Activated CD4-positive, alpha-beta T cell treated with anti-CD3 and anti-CD28 coated beads, Interleukin-2, amount 10 ng/mL, durations not matched to agents 24 days and 14 days (primary cell): ENCODE results near the gene TCF20. TPM values are rescaled to one million over a fixed set of nuclear protein-coding genes. Genes with fewer than 3 reads are reported as not detected.
A peak's percentile ranks its signal among the peaks of the same experiment; 100 is the strongest.

Experiments
- DNase-seq: peaks from one replicate; pipeline ENCODE4 v3.0.0; 2022
- H3K27ac Mint-ChIP-seq: one replicate; pipeline ENCODE4 v1.8.0; 2022; ENCODE audit warnings: mild to moderate bottlenecking, mixed read lengths
- H3K27me3 Mint-ChIP-seq: one replicate; pipeline ENCODE4 v1.8.0; 2022; ENCODE audit warnings: mixed read lengths
- H3K36me3 Mint-ChIP-seq: one replicate; pipeline ENCODE4 v1.8.0; 2022; ENCODE audit warnings: low read depth, mild to moderate bottlenecking, mixed read lengths
- H3K4me1 Mint-ChIP-seq: one replicate; pipeline ENCODE4 v1.8.0; 2021; ENCODE audit warnings: mixed read lengths
- H3K4me3 Mint-ChIP-seq: one replicate; pipeline ENCODE4 v1.8.0; 2022; ENCODE audit warnings: mild to moderate bottlenecking, moderate library complexity, mixed read lengths
- H3K9me3 Mint-ChIP-seq: one replicate; pipeline ENCODE4 v1.8.0; 2021; ENCODE audit warnings: mixed read lengths
- intact Hi-C: fragments of 100-400 bp; cut with micrococcal nuclease; formaldehyde crosslinking; loops from one replicate; pipeline ENCODE4 v1.15.1; 2023
- total RNA-seq: library from RNA; stranded (reverse); gene quantifications from 2 replicates; pipeline ENCODE4 v1.2.3, GENCODE V29; 2022

Gene TCF20
- total RNA-seq, 1 donor from 2014 or later, result 85.4 TPM

- peak overlapping the region; percentile 54 for H3K4me3 Mint-ChIP-seq
- H3K27me3 Mint-ChIP-seq, result no peaks in the 10 kb centered on the region
- no peaks in the 10 kb centered on the region for H3K9me3 Mint-ChIP-seq
- DNase-seq, result peak; percentile 55
- peak overlapping the region; percentile 62 for H3K27ac Mint-ChIP-seq
- H3K36me3 Mint-ChIP-seq, result peaks cover 10% of the 10 kb centered on the region
- peaks cover 21% of the 10 kb centered on the region for H3K4me1 Mint-ChIP-seq
- intact Hi-C loops, result no loop called here
These were observed 849 bp upstream of the TCF20 start for GRCh38 chr22:42271191-42271813.

DNA sequence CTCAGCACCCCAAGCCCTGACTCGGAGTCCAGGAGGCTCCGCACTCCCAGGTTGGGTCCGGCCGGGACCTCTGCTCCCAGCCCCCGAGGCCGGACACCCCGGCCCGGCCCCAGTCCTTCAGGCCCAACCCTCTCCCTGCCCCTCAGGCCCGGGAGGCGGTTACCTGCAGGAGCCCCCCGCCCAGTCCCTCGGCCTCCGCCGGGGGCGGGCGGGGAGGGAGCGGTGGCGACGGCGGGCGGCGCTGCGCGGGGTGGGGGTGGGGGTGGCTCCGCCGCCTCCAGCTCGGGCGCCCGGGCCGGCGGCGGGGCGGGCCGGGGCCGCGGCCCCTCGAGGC, 310 bp downstream of the TCF20 start:
- intact Hi-C loops, result no loop called here
- Mint-ChIP-seq H3K4me3 (peak overlapping the region; percentile 97), H3K27ac (peak overlapping the region; percentile 81), H3K9me3 (no peaks in the 10 kb centered on the region), H3K4me1 (peaks cover 24% of the 10 kb centered on the region), H3K27me3 (no peaks in the 10 kb centered on the region), H3K36me3 (peaks cover 12% of the 10 kb centered on the region)
- DNase-seq, result no peak

GRCh38 chr22:42269432-42270175, 849 bp downstream of the TCF20 start:
- Mint-ChIP-seq H3K4me1 (peaks cover 30% of the 10 kb centered on the region), H3K27me3 (no peaks in the 10 kb centered on the region), H3K27ac (peak overlapping the region; percentile 81), H3K36me3 (peaks cover 12% of the 10 kb centered on the region), H3K9me3 (no peaks in the 10 kb centered on the region), H3K4me3 (peak overlapping the region; percentile 97)
- intact Hi-C loops, result loop anchor here (1.0 to 10.0 kb wide), 4 partner anchors 31 to 179 kb away; partner anchors contain the start of gene NDUFA6
- peak; percentile 93 for DNase-seq

DNA sequence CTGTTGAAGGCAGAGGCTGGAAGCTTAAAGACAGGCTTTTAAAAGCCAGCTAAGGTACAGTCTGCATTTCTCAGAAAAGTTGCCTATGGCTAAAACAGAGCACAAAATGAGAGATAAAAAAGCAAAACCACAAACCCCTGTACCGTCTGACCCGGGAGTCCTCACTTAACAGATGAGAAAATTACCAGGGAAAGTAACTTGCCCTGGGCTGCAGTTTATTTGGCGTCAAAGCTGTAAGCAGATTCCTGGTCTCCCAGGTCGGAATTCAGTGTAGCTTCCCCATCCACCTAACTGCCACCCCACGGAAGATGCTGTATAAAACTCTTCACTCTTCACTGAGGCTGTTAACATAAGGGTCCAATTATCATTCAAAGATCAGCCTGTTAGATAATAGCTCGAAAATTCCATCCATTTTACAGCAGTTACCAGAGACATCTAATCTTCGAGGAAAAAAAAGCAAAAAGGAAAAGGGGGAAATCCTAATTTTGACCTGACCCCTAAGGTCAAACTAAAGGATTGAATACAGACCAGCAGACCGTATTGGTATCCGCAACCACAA, 1.5 kb downstream of the TCF20 start:
- Mint-ChIP-seq H3K4me1 (peaks cover 36% of the 10 kb centered on the region), H3K27ac (peak overlapping the region; percentile 81), H3K4me3 (peak overlapping the region; percentile 97), H3K27me3 (no peaks in the 10 kb centered on the region), H3K36me3 (peaks cover 12% of the 10 kb centered on the region), H3K9me3 (no peaks in the 10 kb centered on the region)
- intact Hi-C loops, result loop anchor here (1.0 to 10.0 kb wide), 4 partner anchors 31 to 179 kb away; partner anchors contain the start of gene NDUFA6
- peak; percentile 60 for DNase-seq

DNA sequence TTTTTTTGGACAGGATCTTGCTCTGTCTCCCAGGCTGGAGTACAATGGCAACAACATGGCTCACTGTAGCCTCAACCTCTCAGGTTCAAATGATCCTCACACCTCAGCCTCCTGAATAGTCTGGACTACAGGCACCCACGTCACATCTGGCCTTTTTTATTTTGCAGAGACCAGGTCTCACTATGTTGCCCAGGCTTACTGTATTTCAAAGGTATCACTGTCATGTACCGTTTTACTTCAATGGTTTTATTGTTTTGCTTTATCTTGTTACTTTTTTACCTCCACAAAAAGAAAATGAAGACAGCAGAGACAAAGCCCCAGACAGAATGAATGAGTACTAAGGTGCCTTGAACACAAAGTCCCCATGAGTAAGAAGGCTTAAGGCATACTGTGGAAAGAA, 5.1 kb downstream of the TCF20 start:
- H3K4me1 Mint-ChIP-seq, result peaks cover 54% of the 10 kb centered on the region
- no peaks in the 10 kb centered on the region for H3K9me3 Mint-ChIP-seq
- no peak for DNase-seq
- intact Hi-C loops, result loop anchor here (10.0 kb wide), 2 partner anchors 61 to 91 kb away; no protein-coding TSS in a partner anchor
- no peak overlapping the region for H3K27ac Mint-ChIP-seq
- no peaks in the 10 kb centered on the region for H3K27me3 Mint-ChIP-seq
- no peak overlapping the region for H3K4me3 Mint-ChIP-seq
- H3K36me3 Mint-ChIP-seq, result peaks cover 15% of the 10 kb centered on the region

DNA sequence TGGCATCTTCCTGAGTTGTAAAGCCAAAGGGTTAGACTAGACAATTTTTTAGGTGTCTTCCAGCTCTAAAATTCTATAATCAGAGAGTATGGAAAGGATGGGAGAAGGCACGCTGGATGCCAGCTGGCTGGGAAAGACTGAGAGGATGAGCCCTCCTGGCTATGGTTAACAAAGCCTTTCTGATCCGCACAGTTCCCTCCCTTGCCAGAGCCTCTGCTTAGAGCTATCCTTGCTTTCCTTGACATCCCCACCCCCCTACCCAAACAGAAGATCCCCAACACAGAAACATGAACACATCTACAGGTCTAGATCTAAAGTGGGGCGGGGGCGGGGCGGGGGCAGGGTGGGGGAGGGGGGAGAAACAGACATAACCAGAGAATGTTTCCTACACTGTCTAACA, 6.5 kb downstream of the TCF20 start:
- intact Hi-C loops, result loop anchor here (10.0 kb wide), 2 partner anchors 59 to 89 kb away; no protein-coding TSS in a partner anchor
- H3K27ac Mint-ChIP-seq, result no peak overlapping the region
- peaks cover 17% of the 10 kb centered on the region for H3K36me3 Mint-ChIP-seq
- no peaks in the 10 kb centered on the region for H3K27me3 Mint-ChIP-seq
- H3K4me3 Mint-ChIP-seq, result no peak overlapping the region
- peaks cover 62% of the 10 kb centered on the region for H3K4me1 Mint-ChIP-seq
- DNase-seq, result no peak
- no peaks in the 10 kb centered on the region for H3K9me3 Mint-ChIP-seq

GRCh38 chr22:42262964-42263363, 7.5 kb downstream of the TCF20 start:
- Mint-ChIP-seq H3K4me1 (peaks cover 60% of the 10 kb centered on the region), H3K9me3 (no peaks in the 10 kb centered on the region)
- no peak for DNase-seq

DNA sequence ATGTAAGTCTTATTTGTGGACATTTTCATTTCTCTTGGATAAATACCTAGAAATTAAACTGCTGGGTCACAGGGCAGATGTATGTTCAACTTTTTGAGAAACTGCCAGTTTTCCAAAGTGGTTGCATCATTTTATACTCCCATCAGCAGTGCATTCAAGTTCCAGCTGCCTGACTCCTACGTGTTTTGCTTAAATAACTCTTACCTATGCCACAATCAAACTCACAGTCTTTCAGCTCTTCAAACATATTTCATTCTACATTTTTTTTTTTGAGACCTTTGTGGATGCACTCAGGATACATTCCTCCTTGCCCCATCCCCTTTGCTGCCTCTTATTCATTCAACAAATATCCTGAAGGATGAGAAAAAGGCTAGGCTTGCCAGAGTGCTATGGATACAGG, 9.2 kb downstream of the TCF20 start:
- peaks cover 9% of the 10 kb centered on the region for H3K36me3 Mint-ChIP-seq
- H3K9me3 Mint-ChIP-seq, result no peaks in the 10 kb centered on the region
- no peak overlapping the region for H3K27ac Mint-ChIP-seq
- intact Hi-C loops, result loop anchor here (10.0 kb wide), 2 partner anchors 56 to 86 kb away; no protein-coding TSS in a partner anchor
- DNase-seq, result no peak
- no peaks in the 10 kb centered on the region for H3K27me3 Mint-ChIP-seq
- no peak overlapping the region for H3K4me3 Mint-ChIP-seq
- H3K4me1 Mint-ChIP-seq, result peaks cover 66% of the 10 kb centered on the region

More at GRCh38 chr22:42262964-42263363, 7.5 kb downstream of the TCF20 start:
- Mint-ChIP-seq H3K27me3 (no peaks in the 10 kb centered on the region), H3K4me3 (no peak overlapping the region), H3K27ac (no peak overlapping the region), H3K36me3 (peaks cover 12% of the 10 kb centered on the region)
- intact Hi-C loops, result loop anchor here (10.0 kb wide), 2 partner anchors 58 to 88 kb away; no protein-coding TSS in a partner anchor

DNA sequence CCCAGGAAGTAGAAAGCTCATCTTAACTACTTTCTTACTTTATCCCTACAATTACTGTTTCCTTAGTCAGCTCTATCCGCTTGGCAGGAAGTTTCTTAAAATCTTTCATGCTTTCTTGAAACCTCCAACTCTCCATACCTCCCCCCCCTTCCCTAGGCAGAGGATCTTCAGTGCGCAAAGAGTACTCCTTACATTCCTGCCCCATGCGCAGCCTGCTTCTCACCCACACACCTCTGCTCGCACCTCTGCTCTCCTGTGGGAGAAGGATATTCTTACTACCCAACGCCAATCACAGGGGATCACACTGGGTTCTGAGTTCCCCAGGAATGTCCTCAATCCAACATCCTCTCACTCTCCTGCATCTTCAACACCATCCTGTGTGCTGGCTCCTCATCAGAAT, 12.3 kb downstream of the TCF20 start:
- H3K27ac Mint-ChIP-seq, result peak overlapping the region; percentile 46
- no peak for DNase-seq
- no peaks in the 10 kb centered on the region for H3K27me3 Mint-ChIP-seq
- no peaks in the 10 kb centered on the region for H3K9me3 Mint-ChIP-seq
- H3K4me3 Mint-ChIP-seq, result no peak overlapping the region
- H3K36me3 Mint-ChIP-seq, result peaks cover 13% of the 10 kb centered on the region
- H3K4me1 Mint-ChIP-seq, result peaks cover 52% of the 10 kb centered on the region
- intact Hi-C loops, result no loop called here

GRCh38 chr22:42257386-42257785, 13.1 kb downstream of the TCF20 start:
- Mint-ChIP-seq H3K4me3 (no peak overlapping the region), H3K27ac (no peak overlapping the region), H3K9me3 (no peaks in the 10 kb centered on the region), H3K4me1 (peaks cover 49% of the 10 kb centered on the region), H3K36me3 (peaks cover 13% of the 10 kb centered on the region), H3K27me3 (no peaks in the 10 kb centered on the region)
- DNase-seq, result no peak
- intact Hi-C loops, result no loop called here

DNA sequence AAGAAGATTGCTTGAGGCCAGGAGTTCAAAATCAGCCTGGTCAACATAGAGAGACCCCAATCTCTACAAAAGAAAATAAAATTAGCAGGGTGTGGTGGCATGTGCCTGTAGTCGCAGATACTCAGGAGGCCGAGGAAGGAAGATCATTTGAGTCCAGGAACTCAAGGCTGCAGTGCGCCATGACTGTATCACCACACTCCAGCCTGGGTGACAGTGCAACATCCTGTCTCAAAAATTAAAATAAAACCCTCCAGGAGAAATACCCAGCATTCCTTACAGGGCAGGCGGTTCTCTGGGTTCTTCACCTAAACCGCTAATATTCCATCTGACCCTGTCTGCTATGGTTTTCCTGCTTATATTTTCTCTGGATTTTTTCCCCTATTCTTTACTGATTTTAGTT, 13.5 kb downstream of the TCF20 start:
- no peak overlapping the region for H3K27ac Mint-ChIP-seq

DNA sequence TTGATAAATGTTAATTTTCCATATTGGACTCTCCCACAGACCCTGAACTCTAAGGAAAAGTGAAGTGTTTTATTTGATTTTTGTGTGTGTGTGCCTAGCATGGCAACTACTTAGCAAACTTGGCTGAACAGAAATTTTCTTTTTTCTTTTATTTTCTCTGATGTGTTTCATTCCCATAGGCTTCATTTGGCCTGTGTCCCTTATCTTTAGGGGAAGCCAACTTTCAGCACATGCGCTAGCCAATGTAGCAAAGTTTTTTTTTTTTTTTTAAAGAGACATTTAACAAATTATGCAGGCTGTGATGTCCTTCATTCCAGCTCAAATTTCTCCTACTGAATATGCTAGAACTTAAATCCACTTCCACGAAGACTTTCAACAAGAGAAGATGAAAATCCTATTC, 14.2 kb downstream of the TCF20 start:
- Mint-ChIP-seq H3K36me3 (peaks cover 11% of the 10 kb centered on the region), H3K9me3 (no peaks in the 10 kb centered on the region), H3K27me3 (no peaks in the 10 kb centered on the region), H3K4me1 (peaks cover 43% of the 10 kb centered on the region), H3K4me3 (no peak overlapping the region), H3K27ac (no peak overlapping the region)
- no peak for DNase-seq
- intact Hi-C loops, result no loop called here

More for the DNA sequence above, 13.5 kb downstream of the TCF20 start:
- intact Hi-C loops, result no loop called here
- Mint-ChIP-seq H3K4me1 (peaks cover 45% of the 10 kb centered on the region), H3K27me3 (no peaks in the 10 kb centered on the region), H3K4me3 (no peak overlapping the region), H3K36me3 (peaks cover 13% of the 10 kb centered on the region), H3K9me3 (no peaks in the 10 kb centered on the region)
- DNase-seq, result no peak

DNA sequence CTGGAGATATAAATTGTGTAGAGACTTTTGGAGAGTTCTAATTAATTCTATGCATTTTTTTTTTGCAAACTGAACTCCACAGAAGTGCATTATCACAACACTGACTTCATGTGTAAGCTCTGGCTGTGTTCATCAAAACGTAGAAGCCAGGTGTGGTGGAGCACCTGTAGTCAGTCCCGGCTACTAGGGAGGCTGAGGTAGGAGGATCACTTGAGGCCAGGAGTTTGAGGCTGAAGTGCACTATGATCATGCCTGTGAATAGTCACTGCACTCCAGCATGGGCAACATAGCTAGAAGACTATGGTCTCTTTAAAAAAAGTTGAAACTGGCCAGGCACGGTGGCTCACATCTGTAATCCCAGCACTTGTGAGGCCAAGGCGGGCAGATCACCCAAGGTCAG, 20.6 kb downstream of the TCF20 start:
- Mint-ChIP-seq H3K27me3 (no peaks in the 10 kb centered on the region), H3K27ac (no peak overlapping the region), H3K36me3 (peaks cover 9% of the 10 kb centered on the region), H3K4me3 (no peak overlapping the region), H3K9me3 (no peaks in the 10 kb centered on the region), H3K4me1 (peaks cover 16% of the 10 kb centered on the region)
- intact Hi-C loops, result no loop called here
- no peak for DNase-seq

- intact Hi-C loops, result no loop called here
- Mint-ChIP-seq H3K36me3 (peaks cover 7% of the 10 kb centered on the region), H3K4me1 (peaks cover 17% of the 10 kb centered on the region), H3K9me3 (no peaks in the 10 kb centered on the region), H3K4me3 (no peak overlapping the region), H3K27ac (no peak overlapping the region), H3K27me3 (no peaks in the 10 kb centered on the region)
- no peak for DNase-seq
These were observed 21.5 kb downstream of the TCF20 start for GRCh38 chr22:42248995-42249394.
